Measurements from ENCODE around the gene MUC20.
A peak's percentile ranks its signal among the peaks of the same experiment; 100 is the strongest.
"Not testable (repeated sequence)": the region's sequence is repeated elsewhere in the genome, so short reads cannot be mapped to it uniquely, and the experiment has no call there.

MUC20 gene

GRCh38 chr3:195748661-195749060 is 27.9 kb downstream of the MUC20 start:
- DNase-seq (ENCODE audit: low spot score): peak; percentile 44
- no peak for TF ChIP-seq CTCF (IDR thresholded peaks at IDR 0.05; ENCODE audit: extremely low read depth, insufficient read depth, missing control alignments)
- in situ Hi-C loops (cut with MboI; ENCODE audit: low pct_unique_long_range_greater_than_20kb, low sequenced_read_pairs, unreplicated experiment): no loop called here

- in situ Hi-C loops (cut with MboI; ENCODE audit: low pct_unique_long_range_greater_than_20kb, low sequenced_read_pairs, unreplicated experiment): not testable (repeated sequence)
These were observed 28.3 kb downstream of the MUC20 start for GRCh38 chr3:195749101-195749500.

GRCh38 chr3:195750797-195751520 is 30.2 kb downstream of the MUC20 start:
- no peak for TF ChIP-seq CTCF (IDR thresholded peaks at IDR 0.05; ENCODE audit: extremely low read depth, insufficient read depth, missing control alignments)
- no peak for DNase-seq (ENCODE audit: low spot score)
- in situ Hi-C loops (cut with MboI; ENCODE audit: low pct_unique_long_range_greater_than_20kb, low sequenced_read_pairs, unreplicated experiment): loop anchor here (10.0 kb wide), 1 partner anchor 74 kb away; no protein-coding TSS in a partner anchor

More at GRCh38 chr3:195749101-195749500, 28.3 kb downstream of the MUC20 start:
- DNase-seq (ENCODE audit: low spot score): not testable (repeated sequence)

- in situ Hi-C loops (cut with MboI; ENCODE audit: low pct_unique_long_range_greater_than_20kb, low sequenced_read_pairs, unreplicated experiment): loop anchor here (10.0 kb wide), 1 partner anchor 73 kb away; no protein-coding TSS in a partner anchor
- TF ChIP-seq CTCF (IDR thresholded peaks at IDR 0.05; ENCODE audit: extremely low read depth, insufficient read depth, missing control alignments): no peak
- DNase-seq (ENCODE audit: low spot score): no peak
These were observed 30.8 kb downstream of the MUC20 start for GRCh38 chr3:195751560-195751959.

GRCh38 chr3:195752066-195752465 is 31.3 kb downstream of the MUC20 start:
- TF ChIP-seq CTCF (IDR thresholded peaks at IDR 0.05; ENCODE audit: extremely low read depth, insufficient read depth, missing control alignments): no peak
- no peak for DNase-seq (ENCODE audit: low spot score)
- in situ Hi-C loops (cut with MboI; ENCODE audit: low pct_unique_long_range_greater_than_20kb, low sequenced_read_pairs, unreplicated experiment): loop anchor here (10.0 kb wide), 1 partner anchor 73 kb away; no protein-coding TSS in a partner anchor

GRCh38 chr3:195752546-195753331 is 32.0 kb downstream of the MUC20 start:
- TF ChIP-seq CTCF (IDR thresholded peaks at IDR 0.05; ENCODE audit: extremely low read depth, insufficient read depth, missing control alignments): no peak
- DNase-seq (ENCODE audit: low spot score): no peak
- in situ Hi-C loops (cut with MboI; ENCODE audit: low pct_unique_long_range_greater_than_20kb, low sequenced_read_pairs, unreplicated experiment): loop anchor here (10.0 kb wide), 1 partner anchor 72 kb away; no protein-coding TSS in a partner anchor

GRCh38 chr3:195753581-195753980 is 32.8 kb downstream of the MUC20 start:
- peak; percentile 22 for DNase-seq (ENCODE audit: low spot score)
- TF ChIP-seq CTCF (IDR thresholded peaks at IDR 0.05; ENCODE audit: extremely low read depth, insufficient read depth, missing control alignments): no peak
- in situ Hi-C loops (cut with MboI; ENCODE audit: low pct_unique_long_range_greater_than_20kb, low sequenced_read_pairs, unreplicated experiment): loop anchor here (10.0 kb wide), 1 partner anchor 71 kb away; no protein-coding TSS in a partner anchor

Measured in GM13977 (cell line).